GM18519 (cell line): ENCODE data around the gene TTC34.

Experiments
- ATAC-seq: cut with Tn5 transposase; IDR thresholded peaks from one replicate; pipeline ENCODE4 v1.9.1; 2021; ENCODE audit warnings: mild to moderate bottlenecking, moderate library complexity; ENCODE audit not compliant: unreplicated experiment, low FRiP score

TTC34 gene

GRCh38 chr1:2595812-2596529 lies 205.5 kb downstream of the TTC34 start:
- ATAC-seq: no peak

- no peak for ATAC-seq
These were observed 206.2 kb downstream of the TTC34 start for GRCh38 chr1:2595261-2595811.

- ATAC-seq: no peak
These were observed 206.8 kb downstream of the TTC34 start for GRCh38 chr1:2594641-2595131.

GRCh38 chr1:2594001-2594640 lies 207.4 kb downstream of the TTC34 start:
- ATAC-seq: no peak

- no peak for ATAC-seq
These were observed 208.1 kb downstream of the TTC34 start for GRCh38 chr1:2593251-2593878.

GRCh38 chr1:2592672-2593071 lies 208.8 kb downstream of the TTC34 start:
- ATAC-seq: no peak

GRCh38 chr1:2591581-2592261 lies 209.8 kb downstream of the TTC34 start:
- ATAC-seq: no peak

- ATAC-seq: no peak
These were observed 210.3 kb downstream of the TTC34 start for GRCh38 chr1:2591233-2591580.

- ATAC-seq: no peak
These were observed 211.0 kb downstream of the TTC34 start for GRCh38 chr1:2590233-2591141.

- ATAC-seq: no peak
These were observed 211.9 kb downstream of the TTC34 start for GRCh38 chr1:2589431-2590232.

GRCh38 chr1:2588661-2589430 lies 212.6 kb downstream of the TTC34 start:
- ATAC-seq: no peak

GRCh38 chr1:2587860-2588571 lies 213.5 kb downstream of the TTC34 start:
- ATAC-seq: no peak

GRCh38 chr1:2587071-2587859 lies 214.2 kb downstream of the TTC34 start:
- no peak for ATAC-seq

GRCh38 chr1:2586154-2587070 lies 215.1 kb downstream of the TTC34 start, which contains the start of gene PRXL2B:
PRXL2B (plus strand) TSS chr1:2586777; CDS start chr1:2586886, 109 bp downstream.
- peak; percentile 48 for ATAC-seq
